MM.1S (cell line): ENCODE measurements around the gene B4GALT6.

Experiments used
- EZH2phosphoT487 ChIP-seq: fragments of 300-600 bp; sonication (generic); IDR thresholded peaks from 2 replicates; pipeline ENCODE4 v1.6.1; 2018; ENCODE audit warnings: antibody characterized with exemption, low read length
- TF ChIP-seq, protein P1 (sequence below): fragments of 300-600 bp; sonication (generic); IDR thresholded peaks from 2 replicates; pipeline ENCODE4 v1.5.1; 2016; ENCODE audit warnings: antibody characterized with exemption, low read length, mixed read lengths

DNA sequence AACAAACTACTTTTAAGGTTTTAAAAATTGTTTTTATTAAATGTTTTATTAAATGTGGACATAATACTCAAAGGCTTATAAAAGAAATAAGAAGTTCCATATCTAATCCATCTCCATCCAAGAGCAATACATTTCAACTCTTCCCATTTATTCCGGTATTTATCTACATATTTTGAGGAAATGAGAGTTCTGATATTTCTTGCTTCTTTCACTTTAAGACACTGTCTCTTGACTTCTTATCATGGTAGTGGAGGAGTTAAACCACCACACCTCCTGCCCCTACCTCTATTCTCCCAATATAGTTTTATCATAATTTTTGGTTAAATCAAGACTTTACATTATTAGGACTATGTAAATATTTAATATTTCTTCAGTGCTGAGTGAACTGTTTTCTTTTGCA lies 52.0 kb downstream of the B4GALT6 start:
- TF ChIP-seq EZH2phosphoT487 = no peak
- TF ChIP-seq, protein P1, sequence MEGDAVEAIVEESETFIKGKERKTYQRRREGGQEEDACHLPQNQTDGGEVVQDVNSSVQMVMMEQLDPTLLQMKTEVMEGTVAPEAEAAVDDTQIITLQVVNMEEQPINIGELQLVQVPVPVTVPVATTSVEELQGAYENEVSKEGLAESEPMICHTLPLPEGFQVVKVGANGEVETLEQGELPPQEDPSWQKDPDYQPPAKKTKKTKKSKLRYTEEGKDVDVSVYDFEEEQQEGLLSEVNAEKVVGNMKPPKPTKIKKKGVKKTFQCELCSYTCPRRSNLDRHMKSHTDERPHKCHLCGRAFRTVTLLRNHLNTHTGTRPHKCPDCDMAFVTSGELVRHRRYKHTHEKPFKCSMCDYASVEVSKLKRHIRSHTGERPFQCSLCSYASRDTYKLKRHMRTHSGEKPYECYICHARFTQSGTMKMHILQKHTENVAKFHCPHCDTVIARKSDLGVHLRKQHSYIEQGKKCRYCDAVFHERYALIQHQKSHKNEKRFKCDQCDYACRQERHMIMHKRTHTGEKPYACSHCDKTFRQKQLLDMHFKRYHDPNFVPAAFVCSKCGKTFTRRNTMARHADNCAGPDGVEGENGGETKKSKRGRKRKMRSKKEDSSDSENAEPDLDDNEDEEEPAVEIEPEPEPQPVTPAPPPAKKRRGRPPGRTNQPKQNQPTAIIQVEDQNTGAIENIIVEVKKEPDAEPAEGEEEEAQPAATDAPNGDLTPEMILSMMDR = no peak
